Measurements from ENCODE around the gene ARID5A.
A peak's percentile ranks its signal among the peaks of the same experiment; 100 is the strongest.

Gene ARID5A

GRCh38 chr2:96501886-96502810, 34.4 kb upstream of the ARID5A start:
- TF ChIP-seq CTCF (conservative IDR thresholded peaks at IDR 0.05; ENCODE audit: control insufficient read depth, insufficient read depth, low read depth, low read length): no peak
- no peak overlapping the region for H3K4me3 ChIP-seq (ENCODE audit: control insufficient read depth, low read depth, low read length)
- DNase-seq (ENCODE audit: low read depth): no peak

GRCh38 chr2:96502891-96503636, 33.5 kb upstream of the ARID5A start:
- TF ChIP-seq CTCF (conservative IDR thresholded peaks at IDR 0.05; ENCODE audit: control insufficient read depth, insufficient read depth, low read depth, low read length): no peak
- DNase-seq (ENCODE audit: low read depth): no peak

GRCh38 chr2:96503637-96504243, 32.8 kb upstream of the ARID5A start:
- TF ChIP-seq CTCF (conservative IDR thresholded peaks at IDR 0.05; ENCODE audit: control insufficient read depth, insufficient read depth, low read depth, low read length): no peak
- no peak overlapping the region for H3K4me3 ChIP-seq (ENCODE audit: control insufficient read depth, low read depth, low read length)
- DNase-seq (ENCODE audit: low read depth): no peak

More at GRCh38 chr2:96502891-96503636, 33.5 kb upstream of the ARID5A start:
- H3K4me3 ChIP-seq (ENCODE audit: control insufficient read depth, low read depth, low read length): no peak overlapping the region

- no peak for TF ChIP-seq CTCF (conservative IDR thresholded peaks at IDR 0.05; ENCODE audit: control insufficient read depth, insufficient read depth, low read depth, low read length)
- H3K4me3 ChIP-seq (ENCODE audit: control insufficient read depth, low read depth, low read length): no peak within 1 kb of the TSS
- DNase-seq (ENCODE audit: low read depth): peak; percentile 50
Observed at GRCh38 chr2:96505231-96505889, 31.2 kb upstream of the ARID5A start, which contains the start of gene NEURL3. NEURL3 (minus strand) TSS chr2:96505357; CDS start chr2:96505286, 71 bp downstream.

- TF ChIP-seq CTCF (conservative IDR thresholded peaks at IDR 0.05; ENCODE audit: control insufficient read depth, insufficient read depth, low read depth, low read length): no peak
- DNase-seq (ENCODE audit: low read depth): no peak
- no peak overlapping the region for H3K4me3 ChIP-seq (ENCODE audit: control insufficient read depth, low read depth, low read length)
Observed at GRCh38 chr2:96506016-96506906, 30.3 kb upstream of the ARID5A start.

Measured in fibroblast of mammary gland (primary cell).